Panc1 (cell line): ENCODE measurements around the gene RTF1. TPM values are rescaled to one million over a fixed set of nuclear protein-coding genes. Genes with fewer than 3 reads are reported as not detected.

ENCODE experiments used
- ATAC-seq: fragments of 200-7000 bp; cut with Tn5 transposase; 2 replicates; pipeline ENCODE4 v1.9.1; 2020; ENCODE audit warnings: mild to moderate bottlenecking, moderate library complexity
- BruUV-seq: library from RNA; stranded (reverse); fragments of 400-500 nt; replicated peaks from 2 replicates; lab custom pipeline; 2021; lab: Mats Ljungman, UMichigan
- CTCF ChIA-PET: fragments of 300-600 bp; sonication (Branson Sonifier 250); formaldehyde crosslinking; loops from one replicate; lab custom pipeline; 2022; ENCODE audit warnings: antibody characterized with exemption; lab: Charles Lee
- POLR2A ChIA-PET: fragments of 300-600 bp; sonication (Branson Sonifier 250); formaldehyde crosslinking; loops from one replicate; lab custom pipeline; 2022; ENCODE audit warnings: antibody characterized with exemption; lab: Charles Lee
- DNase-seq: peaks from one replicate; pipeline ENCODE4 v3.0.0-alpha.2; 2010; ENCODE audit warnings: low read depth, low spot score
- H3K27ac ChIP-seq: 2 replicates; pipeline ENCODE4 v1.5.1; 2011; ENCODE audit warnings: mild to moderate bottlenecking, low read length, inconsistent platforms
- H3K27me3 ChIP-seq: fragments of 200-500 bp; sonication (Bioruptor generic); 2 replicates; pipeline ENCODE4 v1.6.0; 2014; ENCODE audit warnings: low read length, inconsistent platforms; ENCODE audit not compliant: control insufficient read depth, insufficient read depth
- H3K36me3 ChIP-seq: fragments of 200-500 bp; sonication (Bioruptor generic); 2 replicates; pipeline ENCODE4 v1.5.1; 2014; ENCODE audit warnings: inconsistent platforms, mild to moderate bottlenecking, low read length, moderate library complexity; ENCODE audit not compliant: control insufficient read depth, insufficient read depth
- H3K4me1 ChIP-seq: 2 replicates; pipeline ENCODE4 v1.5.1; 2011; ENCODE audit warnings: inconsistent platforms, mild to moderate bottlenecking, low read length, moderate library complexity; ENCODE audit not compliant: control insufficient read depth, insufficient read depth
- H3K4me3 ChIP-seq, 2 experiments: 2 replicates each; pipeline ENCODE4 v1.5.1; 2011 to 2012; ENCODE audit warnings: low read depth in 2 of 2, low read length in 2 of 2, mild to moderate bottlenecking in 2 of 2, inconsistent platforms in 1 of 2, moderate library complexity in 1 of 2
- H3K9me3 ChIP-seq: fragments of 200-500 bp; sonication (Bioruptor generic); 2 replicates; pipeline ENCODE4 v1.5.1; 2014; ENCODE audit warnings: low read depth, mild to moderate bottlenecking, inconsistent platforms, low read length, moderate library complexity; ENCODE audit not compliant: control insufficient read depth, insufficient read depth
- POLR2AphosphoS5 ChIP-seq: IDR thresholded peaks from 2 replicates; pipeline ENCODE4 v1.6.1; 2012; ENCODE audit warnings: mild to moderate bottlenecking, low read depth, low read length, moderate library complexity
- SIN3A ChIP-seq: IDR thresholded peaks from 2 replicates; pipeline ENCODE4 v1.6.1; 2012; ENCODE audit warnings: low read depth, mild to moderate bottlenecking, low read length, moderate library complexity, borderline replicate concordance; ENCODE audit not compliant: insufficient read depth
- TCF7L2 ChIP-seq: IDR thresholded peaks from 2 replicates; pipeline ENCODE4 v1.6.1; 2011; ENCODE audit warnings: mild to moderate bottlenecking, low read depth, low read length, inconsistent platforms
- in situ Hi-C: cut with HindIII; loops from 2 replicates; pipeline ENCODE4 v1.10.0; 2016; ENCODE audit warnings: low sequenced_read_pairs, low pct_unique_long_range_greater_than_20kb
- intact Hi-C: fragments of 100-400 bp; cut with micrococcal nuclease; formaldehyde crosslinking; loops from one replicate; pipeline ENCODE4 v1.10.0; 2022; ENCODE audit not compliant: unreplicated experiment
- total RNA-seq: library from RNA; stranded (reverse); gene quantifications from one replicate; pipeline ENCODE4 v1.2.1, GENCODE V29; 2021; ENCODE audit not compliant: unreplicated experiment
- TF ChIP-seq, protein P1 (sequence below): fragments of 450-650 bp; IDR thresholded peaks from 2 replicates; pipeline ENCODE4 v1.5.1; 2017; ENCODE audit warnings: mild to moderate bottlenecking
- TF ChIP-seq, protein P2 (sequence below), 2 experiments: IDR thresholded peaks; 2 replicates each; pipeline ENCODE4 v1.6.1; 2011 to 2012; ENCODE audit warnings: low read depth in 2 of 2, control low read depth in 1 of 2, low read length in 1 of 2, mild to moderate bottlenecking in 1 of 2, moderate library complexity in 1 of 2; ENCODE audit not compliant: insufficient read depth in 1 of 2

The RTF1 gene
- total RNA-seq, 1 experiment from 2014 or later, result 43.5 TPM

DNA sequence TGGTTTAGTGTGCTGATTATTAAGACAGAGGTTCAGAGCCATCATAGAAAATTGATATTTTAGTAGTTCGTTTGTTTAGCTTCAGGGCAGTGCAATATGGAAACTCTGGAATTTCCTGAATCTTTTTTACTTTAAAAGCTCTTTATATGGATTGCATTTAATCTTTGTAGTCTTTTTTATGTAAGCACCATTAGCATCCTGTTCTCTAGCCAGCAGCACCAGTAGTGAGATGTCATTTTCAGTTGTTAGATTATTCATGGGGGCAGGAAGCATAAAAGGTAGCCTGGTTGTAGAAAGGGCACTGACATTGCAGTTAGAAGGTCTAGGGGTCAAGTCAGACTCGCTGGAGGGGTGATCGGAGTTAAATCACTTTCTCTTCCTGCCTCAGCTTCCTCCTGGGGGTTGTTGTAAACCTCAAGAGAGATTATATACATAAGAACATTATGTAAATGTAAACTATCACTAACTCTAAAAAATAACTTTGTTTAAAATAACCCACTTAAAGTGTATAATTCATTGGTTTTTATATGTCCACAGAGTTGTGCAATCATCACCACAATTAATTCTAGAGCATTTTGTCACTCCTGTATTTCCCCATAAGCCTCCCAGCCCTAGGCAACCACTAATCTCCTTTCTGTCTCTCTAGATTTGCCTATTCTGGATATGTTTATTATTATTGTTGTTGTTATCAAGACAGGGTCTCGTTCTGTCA is 45.3 kb downstream of the RTF1 start:
- in situ Hi-C loops, result no loop called here

DNA sequence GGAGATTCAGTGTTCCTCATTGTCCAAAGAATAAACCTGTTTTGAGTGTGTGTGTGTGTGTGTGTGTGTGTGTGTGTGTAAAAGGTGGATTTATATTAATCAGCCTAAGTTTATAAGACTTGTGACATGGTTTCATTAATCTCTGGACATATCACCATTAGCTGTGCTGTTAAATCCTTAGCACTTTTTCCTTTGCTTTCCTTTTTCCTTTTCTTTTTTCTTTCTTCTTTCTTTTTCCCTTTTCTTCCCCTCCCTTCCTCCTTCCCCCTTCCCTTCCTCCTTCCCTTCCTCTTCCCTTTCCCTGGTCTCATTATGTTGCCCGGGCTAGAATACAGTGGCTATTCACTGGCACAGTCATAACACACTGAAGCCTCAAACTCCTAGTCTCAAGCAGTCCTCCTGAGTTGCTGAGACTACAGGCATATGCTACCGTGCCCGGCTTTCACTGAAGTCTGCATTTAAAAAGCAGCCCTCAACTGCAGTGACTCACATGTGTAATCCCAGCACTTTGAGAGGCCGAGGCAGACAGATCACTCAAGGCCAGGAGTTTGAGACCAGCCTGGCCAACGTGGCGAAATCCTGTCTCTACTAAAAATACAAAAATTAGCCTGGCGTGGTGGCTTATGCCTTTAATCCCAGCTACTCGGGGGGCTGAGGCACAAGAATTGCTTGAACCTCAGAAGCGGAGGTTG is 48.1 kb downstream of the RTF1 start:
- no peaks in the 10 kb centered on the region for H3K4me1 ChIP-seq
- H3K4me3 ChIP-seq, result no peak overlapping the region
- no peaks in the 10 kb centered on the region for H3K27me3 ChIP-seq
- ATAC-seq, result no peak
- TF ChIP-seq, protein P1, sequence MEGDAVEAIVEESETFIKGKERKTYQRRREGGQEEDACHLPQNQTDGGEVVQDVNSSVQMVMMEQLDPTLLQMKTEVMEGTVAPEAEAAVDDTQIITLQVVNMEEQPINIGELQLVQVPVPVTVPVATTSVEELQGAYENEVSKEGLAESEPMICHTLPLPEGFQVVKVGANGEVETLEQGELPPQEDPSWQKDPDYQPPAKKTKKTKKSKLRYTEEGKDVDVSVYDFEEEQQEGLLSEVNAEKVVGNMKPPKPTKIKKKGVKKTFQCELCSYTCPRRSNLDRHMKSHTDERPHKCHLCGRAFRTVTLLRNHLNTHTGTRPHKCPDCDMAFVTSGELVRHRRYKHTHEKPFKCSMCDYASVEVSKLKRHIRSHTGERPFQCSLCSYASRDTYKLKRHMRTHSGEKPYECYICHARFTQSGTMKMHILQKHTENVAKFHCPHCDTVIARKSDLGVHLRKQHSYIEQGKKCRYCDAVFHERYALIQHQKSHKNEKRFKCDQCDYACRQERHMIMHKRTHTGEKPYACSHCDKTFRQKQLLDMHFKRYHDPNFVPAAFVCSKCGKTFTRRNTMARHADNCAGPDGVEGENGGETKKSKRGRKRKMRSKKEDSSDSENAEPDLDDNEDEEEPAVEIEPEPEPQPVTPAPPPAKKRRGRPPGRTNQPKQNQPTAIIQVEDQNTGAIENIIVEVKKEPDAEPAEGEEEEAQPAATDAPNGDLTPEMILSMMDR, result no peak
- intact Hi-C loops, result no loop called here
- H3K36me3 ChIP-seq, result peaks cover 4% of the 10 kb centered on the region
- in situ Hi-C loops, result no loop called here
- no TSS peak for BruUV-seq
- no peak for DNase-seq
- no peak overlapping the region for H3K27ac ChIP-seq
- no peaks in the 10 kb centered on the region for H3K9me3 ChIP-seq
- CTCF ChIA-PET, result interaction anchor here (1.2 kb wide), 1 partner anchor 139 kb away, joined by 6 read pairs; no protein-coding TSS in a partner anchor
- POLR2A ChIA-PET, result interaction anchor here (0.5 to 0.7 kb wide), 2 partner anchors 28 to 56 kb away, joined by 3 to 4 read pairs; no protein-coding TSS in a partner anchor

More for the DNA sequence above, 45.3 kb downstream of the RTF1 start:
- Histone ChIP-seq H3K4me1 (no peaks in the 10 kb centered on the region), H3K9me3 (no peaks in the 10 kb centered on the region), H3K27ac (no peak overlapping the region), H3K36me3 (peaks cover 4% of the 10 kb centered on the region), H3K27me3 (no peaks in the 10 kb centered on the region), H3K4me3 (no peak overlapping the region)
- TF ChIP-seq, protein P1, result no peak
- no peak for TF ChIP-seq POLR2AphosphoS5
- no peak for TF ChIP-seq SIN3A
- TF ChIP-seq TCF7L2, result no peak
- TF ChIP-seq, protein P2, sequence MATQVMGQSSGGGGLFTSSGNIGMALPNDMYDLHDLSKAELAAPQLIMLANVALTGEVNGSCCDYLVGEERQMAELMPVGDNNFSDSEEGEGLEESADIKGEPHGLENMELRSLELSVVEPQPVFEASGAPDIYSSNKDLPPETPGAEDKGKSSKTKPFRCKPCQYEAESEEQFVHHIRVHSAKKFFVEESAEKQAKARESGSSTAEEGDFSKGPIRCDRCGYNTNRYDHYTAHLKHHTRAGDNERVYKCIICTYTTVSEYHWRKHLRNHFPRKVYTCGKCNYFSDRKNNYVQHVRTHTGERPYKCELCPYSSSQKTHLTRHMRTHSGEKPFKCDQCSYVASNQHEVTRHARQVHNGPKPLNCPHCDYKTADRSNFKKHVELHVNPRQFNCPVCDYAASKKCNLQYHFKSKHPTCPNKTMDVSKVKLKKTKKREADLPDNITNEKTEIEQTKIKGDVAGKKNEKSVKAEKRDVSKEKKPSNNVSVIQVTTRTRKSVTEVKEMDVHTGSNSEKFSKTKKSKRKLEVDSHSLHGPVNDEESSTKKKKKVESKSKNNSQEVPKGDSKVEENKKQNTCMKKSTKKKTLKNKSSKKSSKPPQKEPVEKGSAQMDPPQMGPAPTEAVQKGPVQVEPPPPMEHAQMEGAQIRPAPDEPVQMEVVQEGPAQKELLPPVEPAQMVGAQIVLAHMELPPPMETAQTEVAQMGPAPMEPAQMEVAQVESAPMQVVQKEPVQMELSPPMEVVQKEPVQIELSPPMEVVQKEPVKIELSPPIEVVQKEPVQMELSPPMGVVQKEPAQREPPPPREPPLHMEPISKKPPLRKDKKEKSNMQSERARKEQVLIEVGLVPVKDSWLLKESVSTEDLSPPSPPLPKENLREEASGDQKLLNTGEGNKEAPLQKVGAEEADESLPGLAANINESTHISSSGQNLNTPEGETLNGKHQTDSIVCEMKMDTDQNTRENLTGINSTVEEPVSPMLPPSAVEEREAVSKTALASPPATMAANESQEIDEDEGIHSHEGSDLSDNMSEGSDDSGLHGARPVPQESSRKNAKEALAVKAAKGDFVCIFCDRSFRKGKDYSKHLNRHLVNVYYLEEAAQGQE (IDR thresholded peaks at IDR 0.05; ENCODE audit: insufficient read depth in 1 of 2, low read depth in 2 of 2, low read length in 1 of 2), result no peak
- DNase-seq, result no peak
- ATAC-seq, result no peak
- ChIA-PET POLR2A (no interaction called here), CTCF (no interaction called here)
- intact Hi-C loops, result no loop called here
- BruUV-seq, result no TSS peak
